ENCODE results near the gene GPR3. TPM values are rescaled to one million over a fixed set of nuclear protein-coding genes. Genes with fewer than 3 reads are reported as not detected.
"Not testable (repeated sequence)": the region's sequence is repeated elsewhere in the genome, so short reads cannot be mapped to it uniquely, and the experiment has no call there.

Gene GPR3
- total RNA-seq, 1 donor from 2014 or later, result 0.86 TPM

GRCh38 chr1:27383039-27383605, 9.3 kb upstream of the GPR3 start, which contains the start of gene CD164L2:
CD164L2 (minus strand) TSS chr1:27383333; CDS start chr1:27383239, 94 bp downstream.
- Histone ChIP-seq H3K9me3 (ENCODE audit: insufficient read depth, low read depth, low read length) (no peaks in the 10 kb centered on the region), H3K79me2 (ENCODE audit: insufficient read depth, low read length) (no peaks in the 10 kb centered on the region), H3K9ac (ENCODE audit: low read length) (no peak within 1 kb of the TSS), H3K4me3 (ENCODE audit: insufficient read depth, low read depth, low read length) (no peak within 1 kb of the TSS), H3K36me3 (ENCODE audit: insufficient read depth, low read length) (no peaks in the 10 kb centered on the region), H4K20me1 (ENCODE audit: insufficient read depth, low read length) (no peaks in the 10 kb centered on the region), H3K4me2 (ENCODE audit: low read length) (no peak within 1 kb of the TSS), H3K27me3 (ENCODE audit: insufficient read depth, low read length) (peaks cover 6% of the 10 kb centered on the region), H2AFZ (ENCODE audit: low read depth, low read length) (no peak within 1 kb of the TSS), H3K4me1 (ENCODE audit: insufficient read depth, low read length) (no peaks in the 10 kb centered on the region), H3K27ac (ENCODE audit: low read depth, low read length) (no peak within 1 kb of the TSS)
- Mint-ChIP-seq H3K4me3 (ENCODE audit: unreplicated experiment) (no peak within 1 kb of the TSS), H3K9me3 (ENCODE audit: unreplicated experiment) (no peaks in the 10 kb centered on the region), H3K4me1 (ENCODE audit: low read depth, unreplicated experiment) (no peaks in the 10 kb centered on the region), H3K36me3 (ENCODE audit: low read depth, unreplicated experiment) (no peaks in the 10 kb centered on the region), H3K27ac (ENCODE audit: unreplicated experiment) (no peak within 1 kb of the TSS), H3K27me3 (ENCODE audit: low read depth, unreplicated experiment) (peaks cover 46% of the 10 kb centered on the region)
- DNase-seq (ENCODE audit: low read depth), result no peak
- FAIRE-seq, result no peak
- TF ChIP-seq EZH2 (IDR thresholded peaks at IDR 0.05; ENCODE audit: insufficient read depth, low read length), result no peak
- TF ChIP-seq, protein P1, sequence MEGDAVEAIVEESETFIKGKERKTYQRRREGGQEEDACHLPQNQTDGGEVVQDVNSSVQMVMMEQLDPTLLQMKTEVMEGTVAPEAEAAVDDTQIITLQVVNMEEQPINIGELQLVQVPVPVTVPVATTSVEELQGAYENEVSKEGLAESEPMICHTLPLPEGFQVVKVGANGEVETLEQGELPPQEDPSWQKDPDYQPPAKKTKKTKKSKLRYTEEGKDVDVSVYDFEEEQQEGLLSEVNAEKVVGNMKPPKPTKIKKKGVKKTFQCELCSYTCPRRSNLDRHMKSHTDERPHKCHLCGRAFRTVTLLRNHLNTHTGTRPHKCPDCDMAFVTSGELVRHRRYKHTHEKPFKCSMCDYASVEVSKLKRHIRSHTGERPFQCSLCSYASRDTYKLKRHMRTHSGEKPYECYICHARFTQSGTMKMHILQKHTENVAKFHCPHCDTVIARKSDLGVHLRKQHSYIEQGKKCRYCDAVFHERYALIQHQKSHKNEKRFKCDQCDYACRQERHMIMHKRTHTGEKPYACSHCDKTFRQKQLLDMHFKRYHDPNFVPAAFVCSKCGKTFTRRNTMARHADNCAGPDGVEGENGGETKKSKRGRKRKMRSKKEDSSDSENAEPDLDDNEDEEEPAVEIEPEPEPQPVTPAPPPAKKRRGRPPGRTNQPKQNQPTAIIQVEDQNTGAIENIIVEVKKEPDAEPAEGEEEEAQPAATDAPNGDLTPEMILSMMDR (IDR thresholded peaks at IDR 0.05; ENCODE audit: insufficient read depth, low read depth, low read length), result no peak

GRCh38 chr1:27383661-27384060, 8.8 kb upstream of the GPR3 start:
- Mint-ChIP-seq H3K27ac (ENCODE audit: unreplicated experiment) (no peak overlapping the region), H3K36me3 (ENCODE audit: low read depth, unreplicated experiment) (no peaks in the 10 kb centered on the region), H3K27me3 (ENCODE audit: low read depth, unreplicated experiment) (peaks cover 51% of the 10 kb centered on the region), H3K4me1 (ENCODE audit: low read depth, unreplicated experiment) (no peaks in the 10 kb centered on the region), H3K4me3 (ENCODE audit: unreplicated experiment) (no peak overlapping the region), H3K9me3 (ENCODE audit: unreplicated experiment) (no peaks in the 10 kb centered on the region)
- Histone ChIP-seq H3K27me3 (ENCODE audit: insufficient read depth, low read length) (peaks cover 6% of the 10 kb centered on the region), H3K4me2 (ENCODE audit: low read length) (no peak overlapping the region), H3K4me3 (ENCODE audit: insufficient read depth, low read depth, low read length) (no peak overlapping the region), H3K79me2 (ENCODE audit: insufficient read depth, low read length) (no peaks in the 10 kb centered on the region), H3K4me1 (ENCODE audit: insufficient read depth, low read length) (no peaks in the 10 kb centered on the region), H3K9ac (ENCODE audit: low read length) (no peak overlapping the region), H3K9me3 (ENCODE audit: insufficient read depth, low read depth, low read length) (no peaks in the 10 kb centered on the region), H4K20me1 (ENCODE audit: insufficient read depth, low read length) (no peaks in the 10 kb centered on the region), H3K27ac (ENCODE audit: low read depth, low read length) (no peak overlapping the region), H2AFZ (ENCODE audit: low read depth, low read length) (no peak overlapping the region), H3K36me3 (ENCODE audit: insufficient read depth, low read length) (no peaks in the 10 kb centered on the region)
- no peak for FAIRE-seq
- no peak for TF ChIP-seq EZH2 (IDR thresholded peaks at IDR 0.05; ENCODE audit: insufficient read depth, low read length)
- TF ChIP-seq, protein P1 (IDR thresholded peaks at IDR 0.05; ENCODE audit: insufficient read depth, low read depth, low read length), result no peak
- no peak for DNase-seq (ENCODE audit: low read depth)

- H3K4me3 ChIP-seq (ENCODE audit: insufficient read depth, low read depth, low read length); H3K9me3 Mint-ChIP-seq (ENCODE audit: unreplicated experiment); FAIRE-seq; H3K79me2 ChIP-seq (ENCODE audit: insufficient read depth, low read length); H3K27me3 ChIP-seq (ENCODE audit: insufficient read depth, low read length); H3K4me2 ChIP-seq (ENCODE audit: low read length); H3K9me3 ChIP-seq (ENCODE audit: insufficient read depth, low read depth, low read length); H3K36me3 ChIP-seq (ENCODE audit: insufficient read depth, low read length); H3K4me1 Mint-ChIP-seq (ENCODE audit: low read depth, unreplicated experiment); H3K36me3 Mint-ChIP-seq (ENCODE audit: low read depth, unreplicated experiment); H4K20me1 ChIP-seq (ENCODE audit: insufficient read depth, low read length); H3K4me3 Mint-ChIP-seq (ENCODE audit: unreplicated experiment); H3K4me1 ChIP-seq (ENCODE audit: insufficient read depth, low read length); DNase-seq (ENCODE audit: low read depth); H3K9ac ChIP-seq (ENCODE audit: low read length); H2AFZ ChIP-seq (ENCODE audit: low read depth, low read length); H3K27ac Mint-ChIP-seq (ENCODE audit: unreplicated experiment); H3K27ac ChIP-seq (ENCODE audit: low read depth, low read length): not testable (repeated sequence)
- H3K27me3 Mint-ChIP-seq (ENCODE audit: low read depth, unreplicated experiment), result peaks cover 52% of the 10 kb centered on the region
These were observed 7.6 kb upstream of the GPR3 start for GRCh38 chr1:27384797-27385196.
